SKM-1 (cell line): ENCODE results near the gene RALGAPA2.

Source experiments
- DNase-seq: peaks from one replicate; lab custom pipeline; 2025; ENCODE audit not compliant: unreplicated experiment; lab: John Stamatoyannopoulos, UW

Gene RALGAPA2

GRCh38 chr20:20411836-20412235 is 300.6 kb downstream of the RALGAPA2 start:
- DNase-seq: no peak

GRCh38 chr20:20411402-20411801 is 301.0 kb downstream of the RALGAPA2 start:
- no peak for DNase-seq

GRCh38 chr20:20410678-20411077 is 301.8 kb downstream of the RALGAPA2 start:
- DNase-seq: no peak

GRCh38 chr20:20409331-20409730 is 303.1 kb downstream of the RALGAPA2 start:
- DNase-seq: no peak

- DNase-seq: no peak
Observed at GRCh38 chr20:20407891-20408805, 304.3 kb downstream of the RALGAPA2 start.

GRCh38 chr20:20406306-20406705 is 306.1 kb downstream of the RALGAPA2 start:
- DNase-seq: no peak

GRCh38 chr20:20405623-20406022 is 306.8 kb downstream of the RALGAPA2 start:
- no peak for DNase-seq

- no peak for DNase-seq
Observed at GRCh38 chr20:20404633-20405032, 307.8 kb downstream of the RALGAPA2 start.

- no peak for DNase-seq
Observed at GRCh38 chr20:20401991-20402390, 310.5 kb downstream of the RALGAPA2 start.

GRCh38 chr20:20399531-20400500 is 312.6 kb downstream of the RALGAPA2 start:
- DNase-seq: no peak

- DNase-seq: no peak
Observed at GRCh38 chr20:20398123-20398522, 314.3 kb downstream of the RALGAPA2 start.

- DNase-seq: no peak
Observed at GRCh38 chr20:20396794-20397193, 315.6 kb downstream of the RALGAPA2 start.

GRCh38 chr20:20395903-20396568 is 316.4 kb downstream of the RALGAPA2 start:
- no peak for DNase-seq

GRCh38 chr20:20395087-20395486 is 317.4 kb downstream of the RALGAPA2 start:
- DNase-seq: no peak

GRCh38 chr20:20393207-20394120 is 319.0 kb downstream of the RALGAPA2 start:
- DNase-seq: no peak

- no peak for DNase-seq
Observed at GRCh38 chr20:20391766-20392165, 320.7 kb downstream of the RALGAPA2 start.

GRCh38 chr20:20391115-20391514 is 321.3 kb downstream of the RALGAPA2 start:
- DNase-seq: no peak

- DNase-seq: no peak
Observed at GRCh38 chr20:20390393-20390792, 322.1 kb downstream of the RALGAPA2 start.

- no peak for DNase-seq
Observed at GRCh38 chr20:20386192-20386591, 326.3 kb downstream of the RALGAPA2 start.

- DNase-seq: no peak
Observed at GRCh38 chr20:20375862-20376261, 336.6 kb downstream of the RALGAPA2 start.
